ENCODE results near the gene LIG4.
"Not testable (repeated sequence)": the region's sequence is repeated elsewhere in the genome, so short reads cannot be mapped to it uniquely, and the experiment has no call there.

Gene LIG4

GRCh38 chr13:108215436-108215835, at the start of gene LIG4:
Gene LIG4 (minus strand): TSS chr13:108215536. CDS start chr13:108211268, 4,268 bp downstream.
- peak; percentile 92 for DNase-seq

GRCh38 chr13:108263621-108264355, 48.5 kb upstream of the LIG4 start:
- no peak for DNase-seq

- peak; percentile 44 for DNase-seq
Measured at GRCh38 chr13:108257248-108257647, 41.9 kb upstream of the LIG4 start.

- no peak for DNase-seq
Measured at GRCh38 chr13:108249150-108249549, 33.8 kb upstream of the LIG4 start.

- DNase-seq = no peak
Measured at GRCh38 chr13:108230377-108230776, 15.0 kb upstream of the LIG4 start.

- peak; percentile 68 for DNase-seq
Measured at GRCh38 chr13:108227651-108228272, 12.4 kb upstream of the LIG4 start.

GRCh38 chr13:108226184-108226583, 10.8 kb upstream of the LIG4 start:
- no peak for DNase-seq

- peak; percentile 25 for DNase-seq
Measured at GRCh38 chr13:108225440-108225839, 10.1 kb upstream of the LIG4 start.

- DNase-seq = no peak
Measured at GRCh38 chr13:108223687-108224503, 8.6 kb upstream of the LIG4 start.

GRCh38 chr13:108220041-108220440, 4.7 kb upstream of the LIG4 start:
- no peak for DNase-seq

- peak; percentile 92 for DNase-seq
Measured at GRCh38 chr13:108218044-108218974, 3.0 kb upstream of the LIG4 start, which contains the start of gene ABHD13. Gene ABHD13 (plus strand): TSS chr13:108218392. CDS start chr13:108229219, 10,827 bp downstream.

GRCh38 chr13:108217307-108218043, 2.1 kb upstream of the LIG4 start:
- not testable (repeated sequence) for DNase-seq

- DNase-seq = no peak
Measured at GRCh38 chr13:108214441-108215271, 680 bp downstream of the LIG4 start.

- DNase-seq = no peak
Measured at GRCh38 chr13:108213946-108214345, 1.4 kb downstream of the LIG4 start.

- DNase-seq = no peak
Measured at GRCh38 chr13:108212886-108213285, 2.5 kb downstream of the LIG4 start.

GRCh38 chr13:108210551-108210950, 4.8 kb downstream of the LIG4 start:
- no peak for DNase-seq

GRCh38 chr13:108200781-108201398, 14.4 kb downstream of the LIG4 start:
- no peak for DNase-seq

GRCh38 chr13:108195861-108196260, 19.5 kb downstream of the LIG4 start:
- DNase-seq = no peak

- no peak for DNase-seq
Measured at GRCh38 chr13:108195146-108195545, 20.2 kb downstream of the LIG4 start.

GRCh38 chr13:108194435-108194936, 20.9 kb downstream of the LIG4 start:
- no peak for DNase-seq

Data from hematopoietic multipotent progenitor cell treated with erythropoietin and hydrocortisone succinate and interleukin-3 and kit ligand, for 8 days (in vitro differentiated cells).